ENCODE measurements around the gene ZFAND2A. TPM values are rescaled to one million over a fixed set of nuclear protein-coding genes. Genes with fewer than 3 reads are reported as not detected.
"Not testable (repeated sequence)": the region's sequence is repeated elsewhere in the genome, so short reads cannot be mapped to it uniquely, and the experiment has no call there.

ZFAND2A gene
- total RNA-seq, 1 donor: 13.0 TPM

GRCh38 chr7:1160670-1161021, 650 bp upstream of the ZFAND2A start:
- Histone ChIP-seq H3K4me2 (ENCODE audit: insufficient read depth, low read length) (peak overlapping the region; percentile 89), H3K4me3 (ENCODE audit: insufficient read depth, low read length) (peak overlapping the region; percentile 96), H3K79me2 (ENCODE audit: insufficient read depth, low read length) (peaks cover 46% of the 10 kb centered on the region), H2AFZ (ENCODE audit: low read length) (peak overlapping the region; percentile 50), H3K4me1 (ENCODE audit: insufficient read depth, low read length) (peaks cover 29% of the 10 kb centered on the region), H3K9me3 (ENCODE audit: low read depth, low read length) (no peaks in the 10 kb centered on the region), H3K27me3 (ENCODE audit: insufficient read depth, low read length) (no peaks in the 10 kb centered on the region), H3K36me3 (ENCODE audit: insufficient read depth, low read length) (peaks cover 25% of the 10 kb centered on the region), H3K27ac (ENCODE audit: low read depth, low read length) (peak overlapping the region; percentile 95), H4K20me1 (ENCODE audit: insufficient read depth, low read length) (peaks cover 10% of the 10 kb centered on the region)
- no peak for TF ChIP-seq CTCF (IDR thresholded peaks at IDR 0.05; ENCODE audit: extremely low read depth, low read depth, low read length)
- DNase-seq (ENCODE audit: insufficient read length, low spot score, missing footprints): no peak

- Histone ChIP-seq H3K27ac (ENCODE audit: low read depth, low read length) (peak overlapping the region; percentile 68), H3K79me2 (ENCODE audit: insufficient read depth, low read length) (peaks cover 54% of the 10 kb centered on the region), H3K36me3 (ENCODE audit: insufficient read depth, low read length) (peaks cover 34% of the 10 kb centered on the region), H3K4me1 (ENCODE audit: insufficient read depth, low read length) (peaks cover 29% of the 10 kb centered on the region), H4K20me1 (ENCODE audit: insufficient read depth, low read length) (peaks cover 11% of the 10 kb centered on the region), H3K4me2 (ENCODE audit: insufficient read depth, low read length) (peak overlapping the region; percentile 92), H3K4me3 (ENCODE audit: insufficient read depth, low read length) (peak overlapping the region; percentile 96)
- H3K9me3 ChIP-seq (ENCODE audit: low read depth, low read length); H3K27me3 ChIP-seq (ENCODE audit: insufficient read depth, low read length); H2AFZ ChIP-seq (ENCODE audit: low read length): not testable (repeated sequence)
- DNase-seq (ENCODE audit: insufficient read length, low spot score, missing footprints): peak; percentile 86
Observed at GRCh38 chr7:1159231-1159630, 765 bp downstream of the ZFAND2A start.

- DNase-seq (ENCODE audit: insufficient read length, low spot score, missing footprints): no peak
- peaks cover 39% of the 10 kb centered on the region for H3K36me3 ChIP-seq (ENCODE audit: insufficient read depth, low read length)
- H4K20me1 ChIP-seq (ENCODE audit: insufficient read depth, low read length): peaks cover 11% of the 10 kb centered on the region
- H3K4me3 ChIP-seq (ENCODE audit: insufficient read depth, low read length): peak overlapping the region; percentile 96
- peaks cover 29% of the 10 kb centered on the region for H3K4me1 ChIP-seq (ENCODE audit: insufficient read depth, low read length)
- H3K9me3 ChIP-seq (ENCODE audit: low read depth, low read length): no peaks in the 10 kb centered on the region
- H2AFZ ChIP-seq (ENCODE audit: low read length): no peak overlapping the region
- H3K27me3 ChIP-seq (ENCODE audit: insufficient read depth, low read length): no peaks in the 10 kb centered on the region
- no peak for TF ChIP-seq CTCF (IDR thresholded peaks at IDR 0.05; ENCODE audit: extremely low read depth, low read depth, low read length)
- H3K27ac ChIP-seq (ENCODE audit: low read depth, low read length): peak overlapping the region; percentile 68
- peaks cover 54% of the 10 kb centered on the region for H3K79me2 ChIP-seq (ENCODE audit: insufficient read depth, low read length)
- H3K4me2 ChIP-seq (ENCODE audit: insufficient read depth, low read length): peak overlapping the region; percentile 92
Observed at GRCh38 chr7:1158203-1159126, 1.5 kb downstream of the ZFAND2A start.

- Histone ChIP-seq H3K4me1 (ENCODE audit: insufficient read depth, low read length) (peaks cover 29% of the 10 kb centered on the region), H3K4me3 (ENCODE audit: insufficient read depth, low read length) (no peak overlapping the region), H2AFZ (ENCODE audit: low read length) (no peak overlapping the region), H3K27me3 (ENCODE audit: insufficient read depth, low read length) (no peaks in the 10 kb centered on the region), H3K36me3 (ENCODE audit: insufficient read depth, low read length) (peaks cover 48% of the 10 kb centered on the region), H4K20me1 (ENCODE audit: insufficient read depth, low read length) (peaks cover 11% of the 10 kb centered on the region), H3K9me3 (ENCODE audit: low read depth, low read length) (no peaks in the 10 kb centered on the region), H3K79me2 (ENCODE audit: insufficient read depth, low read length) (peaks cover 54% of the 10 kb centered on the region), H3K27ac (ENCODE audit: low read depth, low read length) (peak overlapping the region; percentile 53), H3K4me2 (ENCODE audit: insufficient read depth, low read length) (peak overlapping the region; percentile 4)
- TF ChIP-seq CTCF (IDR thresholded peaks at IDR 0.05; ENCODE audit: extremely low read depth, low read depth, low read length): no peak
- DNase-seq (ENCODE audit: insufficient read length, low spot score, missing footprints): peak; percentile 93
Observed at GRCh38 chr7:1156782-1157535, 3.0 kb downstream of the ZFAND2A start.

GRCh38 chr7:1155818-1156781, 3.9 kb downstream of the ZFAND2A start:
- H3K27me3 ChIP-seq (ENCODE audit: insufficient read depth, low read length); H3K9me3 ChIP-seq (ENCODE audit: low read depth, low read length); DNase-seq (ENCODE audit: insufficient read length, low spot score, missing footprints); H3K4me3 ChIP-seq (ENCODE audit: insufficient read depth, low read length); H2AFZ ChIP-seq (ENCODE audit: low read length): not testable (repeated sequence)
- peak overlapping the region; percentile 53 for H3K27ac ChIP-seq (ENCODE audit: low read depth, low read length)
- peaks cover 11% of the 10 kb centered on the region for H4K20me1 ChIP-seq (ENCODE audit: insufficient read depth, low read length)
- peaks cover 53% of the 10 kb centered on the region for H3K36me3 ChIP-seq (ENCODE audit: insufficient read depth, low read length)
- peaks cover 25% of the 10 kb centered on the region for H3K4me1 ChIP-seq (ENCODE audit: insufficient read depth, low read length)
- H3K79me2 ChIP-seq (ENCODE audit: insufficient read depth, low read length): peaks cover 50% of the 10 kb centered on the region
- peak overlapping the region; percentile 4 for H3K4me2 ChIP-seq (ENCODE audit: insufficient read depth, low read length)
